ENCODE measurements around the gene PRKN. TPM values are rescaled to one million over a fixed set of nuclear protein-coding genes. Genes with fewer than 3 reads are reported as not detected.

The PRKN gene
- total RNA-seq, 1 donor from 2014 or later, result 7.0 TPM

DNA sequence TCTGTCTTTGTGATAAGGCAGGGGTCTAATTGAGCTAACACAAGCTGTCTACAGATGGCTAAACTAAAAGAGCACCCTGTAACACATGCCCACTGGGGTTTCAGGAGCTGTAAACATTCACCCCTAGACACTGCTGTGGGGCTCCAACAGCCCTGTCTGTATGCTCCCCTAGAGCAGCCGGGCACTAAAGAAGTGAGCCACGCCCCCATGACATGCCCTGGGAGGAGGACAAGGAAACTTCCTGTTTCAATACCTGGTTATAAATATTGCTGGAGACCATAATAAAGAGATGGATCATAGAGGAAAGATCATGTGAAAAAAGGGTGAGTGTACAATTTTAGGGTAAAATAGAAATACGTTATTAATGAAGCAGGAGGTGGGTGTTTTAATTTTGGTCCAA, 786.0 kb downstream of the PRKN start:
- TF ChIP-seq, protein P1, sequence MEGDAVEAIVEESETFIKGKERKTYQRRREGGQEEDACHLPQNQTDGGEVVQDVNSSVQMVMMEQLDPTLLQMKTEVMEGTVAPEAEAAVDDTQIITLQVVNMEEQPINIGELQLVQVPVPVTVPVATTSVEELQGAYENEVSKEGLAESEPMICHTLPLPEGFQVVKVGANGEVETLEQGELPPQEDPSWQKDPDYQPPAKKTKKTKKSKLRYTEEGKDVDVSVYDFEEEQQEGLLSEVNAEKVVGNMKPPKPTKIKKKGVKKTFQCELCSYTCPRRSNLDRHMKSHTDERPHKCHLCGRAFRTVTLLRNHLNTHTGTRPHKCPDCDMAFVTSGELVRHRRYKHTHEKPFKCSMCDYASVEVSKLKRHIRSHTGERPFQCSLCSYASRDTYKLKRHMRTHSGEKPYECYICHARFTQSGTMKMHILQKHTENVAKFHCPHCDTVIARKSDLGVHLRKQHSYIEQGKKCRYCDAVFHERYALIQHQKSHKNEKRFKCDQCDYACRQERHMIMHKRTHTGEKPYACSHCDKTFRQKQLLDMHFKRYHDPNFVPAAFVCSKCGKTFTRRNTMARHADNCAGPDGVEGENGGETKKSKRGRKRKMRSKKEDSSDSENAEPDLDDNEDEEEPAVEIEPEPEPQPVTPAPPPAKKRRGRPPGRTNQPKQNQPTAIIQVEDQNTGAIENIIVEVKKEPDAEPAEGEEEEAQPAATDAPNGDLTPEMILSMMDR (IDR thresholded peaks at IDR 0.05; ENCODE audit: partially characterized antibody, unreplicated experiment), result no peak
- H3K9me3 Mint-ChIP-seq (ENCODE audit: unreplicated experiment), result no peaks in the 10 kb centered on the region
- no peaks in the 10 kb centered on the region for H3K4me1 Mint-ChIP-seq (ENCODE audit: low read depth, unreplicated experiment)
- no peak overlapping the region for H3K27ac Mint-ChIP-seq (ENCODE audit: unreplicated experiment)
- H3K4me3 Mint-ChIP-seq (ENCODE audit: unreplicated experiment), result no peak overlapping the region
- no peaks in the 10 kb centered on the region for H3K36me3 Mint-ChIP-seq (ENCODE audit: unreplicated experiment)
- no peaks in the 10 kb centered on the region for H3K27me3 Mint-ChIP-seq (ENCODE audit: unreplicated experiment)
- no peak for DNase-seq

DNA sequence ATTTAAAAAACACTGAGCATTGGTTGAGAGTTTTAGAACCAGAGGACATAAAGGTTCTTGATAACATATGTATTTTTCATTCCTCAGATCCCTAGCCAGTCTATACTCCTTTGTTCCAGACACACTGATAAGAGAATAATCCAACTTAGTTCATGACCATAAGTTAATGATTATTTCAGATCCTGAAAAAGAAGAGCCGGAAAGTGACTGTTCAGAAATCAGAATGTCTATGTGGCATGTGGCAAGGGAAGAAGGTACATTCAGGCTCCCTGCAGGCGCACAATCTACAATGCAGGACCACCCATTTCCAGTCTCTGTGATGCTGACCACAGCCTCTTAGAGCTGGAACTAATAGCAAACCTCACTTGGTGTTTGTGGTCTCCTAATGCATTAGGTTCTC, 787.0 kb downstream of the PRKN start:
- DNase-seq, result no peak
- no peaks in the 10 kb centered on the region for H3K36me3 Mint-ChIP-seq (ENCODE audit: unreplicated experiment)
- no peaks in the 10 kb centered on the region for H3K27me3 Mint-ChIP-seq (ENCODE audit: unreplicated experiment)
- no peak overlapping the region for H3K4me3 Mint-ChIP-seq (ENCODE audit: unreplicated experiment)
- TF ChIP-seq, protein P1 (IDR thresholded peaks at IDR 0.05; ENCODE audit: partially characterized antibody, unreplicated experiment), result no peak
- no peaks in the 10 kb centered on the region for H3K4me1 Mint-ChIP-seq (ENCODE audit: low read depth, unreplicated experiment)
- no peak overlapping the region for H3K27ac Mint-ChIP-seq (ENCODE audit: unreplicated experiment)
- H3K9me3 Mint-ChIP-seq (ENCODE audit: unreplicated experiment), result no peaks in the 10 kb centered on the region

DNA sequence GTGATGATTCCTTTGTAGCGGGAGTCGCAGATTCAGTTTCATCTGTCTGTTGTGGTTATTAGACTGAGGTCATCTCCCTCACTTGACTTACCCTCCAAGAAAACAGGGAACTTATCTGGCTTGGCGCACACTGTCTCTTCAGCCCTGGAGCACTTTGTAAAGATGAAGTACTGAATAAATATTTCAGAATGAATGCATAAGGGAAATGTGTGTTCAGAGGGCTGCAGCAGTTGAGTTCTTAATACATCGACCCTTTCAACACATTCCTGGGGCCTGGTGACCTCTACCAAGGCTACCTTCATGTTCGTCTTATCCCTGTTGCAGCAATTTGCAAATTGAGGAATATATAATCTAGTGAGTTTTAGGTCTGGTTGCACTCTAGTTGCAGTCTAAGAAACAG, 801.2 kb downstream of the PRKN start:
- Mint-ChIP-seq H3K27ac (ENCODE audit: unreplicated experiment) (no peak overlapping the region), H3K36me3 (ENCODE audit: unreplicated experiment) (no peaks in the 10 kb centered on the region), H3K4me1 (ENCODE audit: low read depth, unreplicated experiment) (no peaks in the 10 kb centered on the region), H3K27me3 (ENCODE audit: unreplicated experiment) (peaks cover 2% of the 10 kb centered on the region), H3K4me3 (ENCODE audit: unreplicated experiment) (no peak overlapping the region), H3K9me3 (ENCODE audit: unreplicated experiment) (no peaks in the 10 kb centered on the region)
- no peak for DNase-seq
- TF ChIP-seq, protein P1 (IDR thresholded peaks at IDR 0.05; ENCODE audit: partially characterized antibody, unreplicated experiment), result no peak

DNA sequence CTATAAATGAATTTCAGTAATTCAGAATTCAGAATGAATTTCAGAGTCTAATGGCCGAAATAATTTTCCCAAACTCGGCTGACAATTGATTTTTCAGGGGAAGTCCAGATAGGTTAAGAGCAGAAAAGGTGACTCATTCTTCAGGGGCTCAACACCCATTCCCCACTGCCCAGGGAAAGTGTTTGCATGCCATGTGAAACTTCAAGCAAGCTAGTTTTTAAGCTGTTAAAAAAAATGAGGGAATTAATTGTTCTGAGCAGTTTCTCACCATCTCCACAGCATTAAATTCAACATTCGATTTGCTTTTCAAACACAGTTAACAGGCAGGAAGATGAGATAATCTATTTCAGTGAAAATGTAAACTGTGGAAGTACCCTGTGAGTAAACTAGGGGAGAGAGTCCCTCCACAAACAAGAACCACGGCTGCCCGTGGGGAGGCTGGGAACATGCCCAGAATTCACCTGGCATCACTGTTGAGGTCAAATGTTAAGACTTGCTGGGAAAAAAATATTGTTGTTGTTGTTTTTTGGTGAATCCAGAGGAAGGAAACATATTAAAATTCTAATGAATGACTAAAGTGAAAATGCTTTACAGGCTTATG, 803.0 kb downstream of the PRKN start:
- Mint-ChIP-seq H3K4me3 (ENCODE audit: unreplicated experiment) (no peak overlapping the region), H3K27ac (ENCODE audit: unreplicated experiment) (no peak overlapping the region), H3K4me1 (ENCODE audit: low read depth, unreplicated experiment) (no peaks in the 10 kb centered on the region), H3K36me3 (ENCODE audit: unreplicated experiment) (no peaks in the 10 kb centered on the region), H3K27me3 (ENCODE audit: unreplicated experiment) (peaks cover 2% of the 10 kb centered on the region), H3K9me3 (ENCODE audit: unreplicated experiment) (no peaks in the 10 kb centered on the region)
- TF ChIP-seq, protein P1 (IDR thresholded peaks at IDR 0.05; ENCODE audit: partially characterized antibody, unreplicated experiment), result no peak
- no peak for DNase-seq

DNA sequence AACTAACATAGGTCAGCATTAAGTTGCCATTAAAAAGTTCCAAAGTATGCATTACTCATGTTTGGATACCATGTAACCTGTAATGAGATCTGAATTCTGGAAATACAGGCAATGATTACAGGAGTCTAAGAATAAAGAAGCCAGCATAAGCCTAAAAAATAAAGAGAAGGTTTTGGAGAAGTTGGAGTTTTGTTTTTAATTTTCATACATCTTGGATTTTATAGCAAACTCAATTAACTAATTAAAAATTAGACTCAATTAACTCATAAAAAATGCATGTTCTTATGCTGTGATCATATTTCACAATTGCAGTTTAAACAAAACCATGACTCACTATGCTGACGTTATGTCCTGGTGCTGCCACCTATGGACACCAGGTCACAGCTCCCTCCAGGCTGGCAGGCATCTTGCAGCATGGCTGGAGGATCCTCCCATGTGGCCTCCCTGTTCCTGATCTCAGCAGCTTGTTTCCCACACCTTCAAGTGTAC, 804.9 kb downstream of the PRKN start:
- no peaks in the 10 kb centered on the region for H3K36me3 Mint-ChIP-seq (ENCODE audit: unreplicated experiment)
- TF ChIP-seq, protein P1 (IDR thresholded peaks at IDR 0.05; ENCODE audit: partially characterized antibody, unreplicated experiment), result peak; percentile 29
- H3K4me3 Mint-ChIP-seq (ENCODE audit: unreplicated experiment), result no peak overlapping the region
- DNase-seq, result peak; percentile 66
- no peaks in the 10 kb centered on the region for H3K9me3 Mint-ChIP-seq (ENCODE audit: unreplicated experiment)
- no peak overlapping the region for H3K27ac Mint-ChIP-seq (ENCODE audit: unreplicated experiment)
- H3K4me1 Mint-ChIP-seq (ENCODE audit: low read depth, unreplicated experiment), result no peaks in the 10 kb centered on the region
- H3K27me3 Mint-ChIP-seq (ENCODE audit: unreplicated experiment), result no peaks in the 10 kb centered on the region
